Measurements from ENCODE around the gene NR2F1-AS1. TPM values are rescaled to one million over a fixed set of nuclear protein-coding genes. Genes with fewer than 3 reads are reported as not detected.

The NR2F1-AS1 gene
- total and polyA plus RNA-seq, 4 donors, result 2.0 to 4.0 (median 2.1) TPM

DNA sequence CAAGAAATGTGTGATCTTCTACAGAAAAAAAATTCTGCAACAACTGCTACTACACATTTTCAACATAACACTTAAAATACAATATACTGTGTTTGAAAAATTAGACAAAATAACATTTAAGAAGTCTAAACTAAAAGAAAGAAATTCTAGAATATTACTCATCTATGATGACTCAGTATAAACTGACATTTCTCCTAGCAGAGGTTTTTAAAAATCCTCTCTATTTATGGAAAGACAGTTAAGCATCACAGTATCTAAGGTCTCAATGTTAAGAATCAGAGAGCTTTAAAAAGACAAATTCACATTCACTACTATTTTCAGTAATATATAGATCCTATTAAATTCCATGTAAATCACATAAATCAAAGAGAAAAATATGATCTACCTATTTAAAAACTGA is 61.3 kb downstream of the NR2F1-AS1 start:
- no peaks in the 10 kb centered on the region for H3K36me3 ChIP-seq (ENCODE audit: control insufficient read depth in 4 of 4, insufficient read depth in 3 of 4, low read depth in 1 of 4, low read length in 3 of 4)
- no peaks in the 10 kb centered on the region for H3K4me1 ChIP-seq (ENCODE audit: control insufficient read depth in 4 of 4, insufficient read depth in 4 of 4, low read length in 3 of 4)
- no peak for DNase-seq (ENCODE audit: low spot score)

More for the DNA sequence above, 61.3 kb downstream of the NR2F1-AS1 start:
- H3K27ac ChIP-seq (ENCODE audit: low read depth in 1 of 2, low read length in 2 of 2), result no peak overlapping the region
- no peak overlapping the region for H3K4me3 ChIP-seq (ENCODE audit: low read depth in 1 of 3, low read length in 3 of 3)
- no peaks in the 10 kb centered on the region for H3K27me3 ChIP-seq (ENCODE audit: control insufficient read depth in 4 of 4, insufficient read depth in 4 of 4, low read length in 3 of 4)
- TF ChIP-seq MAX (IDR thresholded peaks at IDR 0.05), result no peak
- TF ChIP-seq NR2F2 (IDR thresholded peaks at IDR 0.05), result no peak
- TF ChIP-seq GABPA (IDR thresholded peaks at IDR 0.05 in 1 of 2, conservative IDR thresholded peaks at IDR 0.05 in 1 of 2), result no peak
- TF ChIP-seq, protein P1, sequence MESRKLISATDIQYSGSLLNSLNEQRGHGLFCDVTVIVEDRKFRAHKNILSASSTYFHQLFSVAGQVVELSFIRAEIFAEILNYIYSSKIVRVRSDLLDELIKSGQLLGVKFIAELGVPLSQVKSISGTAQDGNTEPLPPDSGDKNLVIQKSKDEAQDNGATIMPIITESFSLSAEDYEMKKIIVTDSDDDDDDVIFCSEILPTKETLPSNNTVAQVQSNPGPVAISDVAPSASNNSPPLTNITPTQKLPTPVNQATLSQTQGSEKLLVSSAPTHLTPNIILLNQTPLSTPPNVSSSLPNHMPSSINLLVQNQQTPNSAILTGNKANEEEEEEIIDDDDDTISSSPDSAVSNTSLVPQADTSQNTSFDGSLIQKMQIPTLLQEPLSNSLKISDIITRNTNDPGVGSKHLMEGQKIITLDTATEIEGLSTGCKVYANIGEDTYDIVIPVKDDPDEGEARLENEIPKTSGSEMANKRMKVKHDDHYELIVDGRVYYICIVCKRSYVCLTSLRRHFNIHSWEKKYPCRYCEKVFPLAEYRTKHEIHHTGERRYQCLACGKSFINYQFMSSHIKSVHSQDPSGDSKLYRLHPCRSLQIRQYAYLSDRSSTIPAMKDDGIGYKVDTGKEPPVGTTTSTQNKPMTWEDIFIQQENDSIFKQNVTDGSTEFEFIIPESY (IDR thresholded peaks at IDR 0.05), result no peak
- no peak for TF ChIP-seq RXRA (IDR thresholded peaks at IDR 0.05)
- TF ChIP-seq FOXA2 (IDR thresholded peaks at IDR 0.05), result no peak
- no peak for TF ChIP-seq YY1 (IDR thresholded peaks at IDR 0.05)
- TF ChIP-seq FOXA1 (IDR thresholded peaks at IDR 0.05), result no peak
- TF ChIP-seq, protein P2, sequence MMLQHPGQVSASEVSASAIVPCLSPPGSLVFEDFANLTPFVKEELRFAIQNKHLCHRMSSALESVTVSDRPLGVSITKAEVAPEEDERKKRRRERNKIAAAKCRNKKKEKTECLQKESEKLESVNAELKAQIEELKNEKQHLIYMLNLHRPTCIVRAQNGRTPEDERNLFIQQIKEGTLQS (IDR thresholded peaks at IDR 0.05), result no peak
- no peak for TF ChIP-seq REST (IDR thresholded peaks at IDR 0.05)
- no peak for TF ChIP-seq HNF4G (IDR thresholded peaks at IDR 0.05)
- no peak for TF ChIP-seq CTCF (IDR thresholded peaks at IDR 0.05; ENCODE audit: low read depth, low read length, missing input control)
- no peak for TF ChIP-seq JUND (IDR thresholded peaks at IDR 0.05)
- TF ChIP-seq HNF4A (conservative IDR thresholded peaks at IDR 0.05), result no peak
- TF ChIP-seq SP1 (IDR thresholded peaks at IDR 0.05), result no peak
- no peak for TF ChIP-seq TAF1 (conservative IDR thresholded peaks at IDR 0.05)
- no peak for TF ChIP-seq RAD21 (IDR thresholded peaks at IDR 0.05)
- H3K9me3 ChIP-seq (ENCODE audit: control insufficient read depth in 4 of 4, low read length in 3 of 4), result no peaks in the 10 kb centered on the region
- no peak overlapping the region for H3K9ac ChIP-seq (ENCODE audit: low read depth in 1 of 2, low read length in 2 of 2)
